Germinal center (tissue), 1 donor: ENCODE measurements around the gene FLAD1.
"Not testable (repeated sequence)": the region's sequence is repeated elsewhere in the genome, so short reads cannot be mapped to it uniquely, and the experiment has no call there.

Experiments
- DNase-seq: peaks from one replicate; pipeline ENCODE4 v3.0.0; 2012; ENCODE audit warnings: mixed read lengths, low spot score

FLAD1 gene

DNA sequence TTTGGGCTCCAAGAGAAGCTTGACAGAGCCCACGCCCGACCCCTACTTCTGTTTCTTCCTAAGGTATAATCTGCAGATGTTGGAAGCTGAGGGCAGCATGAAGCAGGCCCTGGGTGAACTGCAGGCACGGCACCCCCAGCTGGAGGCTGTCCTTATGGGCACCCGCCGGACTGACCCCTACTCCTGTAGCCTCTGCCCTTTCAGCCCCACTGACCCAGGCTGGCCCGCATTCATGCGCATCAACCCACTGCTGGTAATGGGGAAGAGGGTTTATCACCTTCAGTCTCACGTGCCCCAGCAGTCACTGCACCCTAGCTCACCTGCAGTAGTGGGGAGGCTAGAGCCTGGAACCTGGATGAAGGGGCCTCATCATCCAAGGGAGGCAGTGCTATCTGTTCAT lies 7.1 kb downstream of the FLAD1 start:
- DNase-seq = no peak

DNA sequence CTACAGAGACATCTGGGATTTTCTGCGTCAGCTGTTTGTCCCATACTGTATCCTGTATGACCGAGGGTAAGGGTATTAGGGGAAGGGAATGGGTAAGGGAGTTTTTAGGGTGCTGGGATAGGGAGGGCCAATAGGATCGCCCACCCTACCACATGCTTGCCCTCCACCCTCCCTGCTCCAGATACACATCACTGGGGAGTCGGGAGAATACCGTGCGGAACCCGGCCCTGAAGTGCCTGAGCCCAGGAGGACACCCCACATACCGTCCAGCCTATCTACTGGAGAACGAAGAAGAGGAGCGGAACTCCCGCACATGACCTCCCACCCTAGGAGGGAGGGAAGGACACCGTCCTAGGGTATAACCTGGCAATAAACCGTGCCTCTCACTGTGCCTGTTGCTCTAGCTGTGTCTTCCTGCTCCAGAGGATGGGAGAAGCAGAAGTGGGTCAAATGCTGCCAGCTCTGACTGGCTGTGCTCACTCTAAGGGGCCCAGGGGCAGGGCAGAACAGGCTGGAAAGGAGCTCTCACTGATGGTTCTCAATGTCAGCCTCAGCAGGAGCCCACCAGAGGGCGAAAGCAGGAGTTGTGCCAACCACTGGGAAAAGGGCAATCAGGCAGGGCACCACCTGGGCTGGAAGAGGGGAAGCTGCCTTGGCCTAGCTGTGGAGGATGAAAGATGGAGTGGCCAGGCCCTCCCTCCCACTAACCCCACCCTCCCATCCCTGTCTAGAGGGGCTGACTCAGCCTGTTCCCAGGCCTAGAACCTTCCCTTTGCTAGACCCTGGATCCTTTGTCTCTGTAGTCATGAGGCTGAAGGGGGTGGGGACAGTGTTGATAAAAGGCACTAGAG lies 9.8 kb downstream of the FLAD1 start:
- no peak for DNase-seq

DNA sequence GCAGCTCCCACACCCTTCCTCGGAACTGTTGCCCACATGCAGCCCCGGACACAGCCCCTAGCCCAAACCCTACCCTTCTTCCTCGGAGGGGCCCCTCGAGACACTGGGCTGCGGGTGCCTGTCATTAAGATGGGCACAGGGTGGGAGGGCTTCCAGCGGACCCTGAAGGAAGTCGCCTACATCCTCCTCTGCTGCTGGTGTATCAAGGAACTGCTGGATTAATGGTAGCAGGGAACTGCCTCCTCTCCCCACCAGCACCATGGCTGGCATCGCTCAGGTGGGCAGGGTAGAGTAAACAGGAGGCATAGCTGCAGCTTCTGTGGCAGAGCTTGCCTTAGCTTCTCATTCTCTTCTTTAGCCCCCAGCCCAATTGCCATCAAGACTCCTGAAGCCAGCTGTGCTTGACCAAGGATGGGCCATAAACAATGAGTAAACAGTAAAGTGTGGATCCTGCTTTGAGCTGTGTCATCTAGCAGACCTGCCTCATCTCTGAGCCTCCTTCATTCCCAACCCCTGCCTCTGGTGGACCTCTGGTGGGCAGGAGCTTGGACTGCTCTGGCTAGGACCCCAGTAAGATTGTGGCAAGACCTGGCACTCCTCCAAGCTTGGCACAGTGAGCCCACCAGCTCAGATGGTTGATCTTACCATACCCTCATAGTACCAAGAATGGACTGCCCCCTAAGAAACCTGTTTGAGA lies 10.6 kb downstream of the FLAD1 start, which contains the start of gene LENEP:
TSS of gene LENEP (plus strand) at position 15 of the 697 bp plus-strand sequence. CDS start at position 37, 22 bp downstream.
- DNase-seq = no peak

DNA sequence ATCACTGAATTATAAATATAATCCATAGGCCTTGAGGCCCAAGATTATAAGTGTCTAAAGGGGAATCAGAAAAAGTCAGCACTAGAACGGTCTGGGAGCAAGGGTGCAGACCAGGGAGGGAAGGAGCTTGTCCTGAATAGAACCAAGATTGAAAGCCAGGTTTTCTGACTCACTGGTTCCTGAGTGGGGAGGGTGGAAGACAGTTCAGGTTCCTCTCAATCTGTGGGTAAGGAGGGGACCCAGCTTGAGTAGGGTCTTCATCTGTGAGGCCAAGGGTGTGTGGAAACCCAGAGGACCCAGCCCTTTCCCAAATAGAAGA lies 11.1 kb downstream of the FLAD1 start:
- DNase-seq = no peak

DNA sequence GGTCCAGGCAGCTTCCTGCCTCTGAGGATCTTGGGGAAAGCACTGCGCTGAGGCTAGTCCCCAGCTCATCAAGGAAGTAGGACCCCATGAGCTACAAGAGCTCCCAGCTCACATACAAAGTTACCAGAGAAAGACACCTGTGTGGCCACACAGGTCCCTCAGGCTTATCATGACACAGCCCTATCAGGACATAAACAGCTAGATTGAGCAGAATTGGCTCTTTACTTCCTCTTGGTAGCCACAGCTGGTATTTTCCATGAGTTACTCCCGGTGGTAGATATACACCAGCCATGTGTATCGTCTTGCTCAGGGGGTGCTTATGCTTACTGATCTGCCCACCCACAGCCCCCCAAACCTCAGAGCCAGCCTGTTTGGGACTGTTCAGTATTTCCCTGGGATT lies 11.4 kb downstream of the FLAD1 start:
- no peak for DNase-seq

DNA sequence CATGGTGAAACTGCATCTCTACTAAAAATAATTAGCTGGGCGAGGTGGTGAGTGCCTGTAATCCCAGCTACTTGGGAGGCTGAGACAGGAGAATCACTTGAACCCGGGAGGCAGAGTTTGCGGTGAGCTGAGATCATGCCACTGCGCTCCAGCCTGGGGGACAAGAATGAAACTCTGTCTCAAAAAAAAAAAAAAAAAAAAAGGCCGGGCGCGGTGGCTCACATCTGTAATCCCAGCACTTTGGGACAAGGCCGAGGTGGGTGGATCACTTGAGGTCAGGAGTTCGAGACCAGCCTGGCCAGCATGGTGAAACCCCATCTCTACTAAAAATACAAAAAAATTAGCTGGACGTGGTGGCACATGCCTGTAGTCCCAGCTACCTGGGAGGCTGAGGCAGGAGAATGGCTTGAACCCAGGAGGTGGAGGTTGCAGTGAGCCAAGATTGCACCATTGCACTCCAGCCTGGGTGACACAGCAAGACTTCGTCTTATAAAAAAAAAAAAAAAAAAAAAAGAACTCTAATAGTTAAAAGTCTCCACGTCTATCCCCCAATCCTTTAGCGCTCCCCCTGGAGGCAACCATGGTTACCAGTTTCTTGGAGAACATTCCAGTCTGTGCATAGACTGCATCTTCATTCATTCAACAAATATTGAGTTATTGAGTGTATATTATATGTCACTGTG lies 12.3 kb downstream of the FLAD1 start:
- DNase-seq = not testable (repeated sequence)

DNA sequence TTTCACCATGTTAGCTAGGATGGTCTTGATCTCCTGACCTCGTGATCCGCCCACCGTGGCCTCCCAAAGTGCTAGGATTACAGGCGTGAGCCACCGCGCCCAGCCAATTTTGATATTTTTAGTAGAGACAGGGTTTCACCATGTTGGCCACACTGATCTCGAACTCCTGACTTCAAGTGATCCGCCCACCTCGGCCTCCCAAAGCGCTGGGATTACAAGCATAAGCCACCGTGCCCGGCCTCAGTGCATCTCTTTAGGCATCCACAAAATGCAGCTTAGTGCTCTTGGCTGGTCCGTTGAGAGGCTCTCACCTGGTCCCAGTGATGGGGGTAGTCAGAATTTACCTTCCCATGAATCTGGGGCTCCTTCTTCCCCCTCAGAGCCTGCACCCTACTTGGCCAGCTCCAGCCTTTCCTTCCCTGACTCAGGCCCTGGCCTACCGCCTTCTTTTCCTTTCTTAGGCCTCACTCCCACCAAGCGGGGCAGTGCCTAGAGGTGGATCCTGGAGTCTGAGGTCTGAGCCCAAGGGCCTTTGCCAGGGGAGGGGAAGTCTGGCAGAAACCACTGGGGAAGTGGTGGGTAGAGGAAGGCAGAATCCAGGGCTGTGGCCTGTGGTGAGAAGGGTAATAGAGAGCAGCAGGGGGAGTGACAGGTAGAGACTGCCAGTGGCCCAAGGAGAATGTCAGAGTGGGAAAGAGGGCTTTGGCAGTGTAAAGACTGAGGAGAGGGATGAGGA lies 14.0 kb downstream of the FLAD1 start:
- DNase-seq = no peak

DNA sequence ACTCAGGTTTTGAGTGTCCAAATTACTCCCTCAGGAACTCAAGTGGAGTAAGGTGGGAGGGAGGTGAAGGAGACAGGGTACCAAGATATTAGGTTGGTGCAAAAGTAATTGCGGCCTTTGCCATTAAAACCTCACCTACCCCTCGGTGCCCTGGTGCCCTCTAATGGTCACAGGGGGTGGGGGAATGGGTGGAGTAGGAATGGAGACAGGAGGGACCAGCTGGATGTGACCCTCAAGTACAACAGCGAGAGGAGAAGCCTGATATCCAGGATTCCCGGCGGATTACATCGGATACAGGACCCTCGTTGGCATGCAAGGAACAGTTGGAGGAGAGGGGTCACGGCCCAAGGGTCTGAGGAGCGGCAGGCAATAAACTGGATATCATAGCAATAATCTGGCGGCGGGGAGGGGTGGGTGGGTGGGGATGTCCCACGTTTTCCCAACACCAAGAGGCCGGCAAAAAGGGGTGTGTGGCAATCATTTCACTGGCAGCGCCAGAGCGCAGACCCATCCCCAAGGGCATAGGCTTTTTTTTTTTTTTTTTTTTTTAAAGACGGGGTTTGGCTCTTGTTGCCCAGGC lies 15.1 kb downstream of the FLAD1 start:
- no peak for DNase-seq

DNA sequence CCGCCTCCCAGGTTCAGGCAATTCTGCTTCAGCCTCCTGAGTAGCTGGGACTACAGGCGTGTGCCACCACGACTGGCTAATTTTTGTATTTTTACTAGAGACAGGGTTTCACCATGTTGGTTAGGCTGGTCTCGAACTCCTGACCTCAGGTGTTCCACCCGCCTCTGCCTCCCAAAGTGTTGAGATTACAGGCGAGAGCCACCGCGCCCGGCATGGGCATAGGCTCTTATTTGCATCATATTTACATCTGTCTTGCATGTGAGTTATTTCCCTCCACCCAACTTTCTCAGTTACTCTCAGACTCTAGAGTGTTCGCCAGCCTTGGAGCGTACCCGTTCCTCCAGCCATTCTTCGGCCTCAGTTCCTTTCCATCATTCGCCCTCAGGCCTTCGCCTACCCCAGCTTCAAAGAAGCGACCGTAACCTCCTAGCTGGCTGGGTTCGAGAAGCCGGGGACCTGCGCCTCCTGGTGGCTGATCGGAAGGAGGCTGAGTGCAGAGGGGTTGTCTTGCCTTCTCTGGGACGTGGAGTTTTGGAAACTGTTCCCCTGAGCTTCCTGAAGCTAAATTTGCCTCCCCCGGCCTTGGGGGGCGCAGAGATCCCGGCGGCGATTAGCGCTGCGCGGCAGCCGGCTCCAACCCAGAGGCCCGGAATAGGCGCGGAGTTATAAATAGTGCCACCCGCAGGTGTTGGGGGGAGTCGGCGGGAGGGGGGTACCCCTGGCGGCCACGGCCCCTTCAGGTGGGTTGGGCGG lies 15.8 kb downstream of the FLAD1 start:
- DNase-seq = peak; percentile 80

DNA sequence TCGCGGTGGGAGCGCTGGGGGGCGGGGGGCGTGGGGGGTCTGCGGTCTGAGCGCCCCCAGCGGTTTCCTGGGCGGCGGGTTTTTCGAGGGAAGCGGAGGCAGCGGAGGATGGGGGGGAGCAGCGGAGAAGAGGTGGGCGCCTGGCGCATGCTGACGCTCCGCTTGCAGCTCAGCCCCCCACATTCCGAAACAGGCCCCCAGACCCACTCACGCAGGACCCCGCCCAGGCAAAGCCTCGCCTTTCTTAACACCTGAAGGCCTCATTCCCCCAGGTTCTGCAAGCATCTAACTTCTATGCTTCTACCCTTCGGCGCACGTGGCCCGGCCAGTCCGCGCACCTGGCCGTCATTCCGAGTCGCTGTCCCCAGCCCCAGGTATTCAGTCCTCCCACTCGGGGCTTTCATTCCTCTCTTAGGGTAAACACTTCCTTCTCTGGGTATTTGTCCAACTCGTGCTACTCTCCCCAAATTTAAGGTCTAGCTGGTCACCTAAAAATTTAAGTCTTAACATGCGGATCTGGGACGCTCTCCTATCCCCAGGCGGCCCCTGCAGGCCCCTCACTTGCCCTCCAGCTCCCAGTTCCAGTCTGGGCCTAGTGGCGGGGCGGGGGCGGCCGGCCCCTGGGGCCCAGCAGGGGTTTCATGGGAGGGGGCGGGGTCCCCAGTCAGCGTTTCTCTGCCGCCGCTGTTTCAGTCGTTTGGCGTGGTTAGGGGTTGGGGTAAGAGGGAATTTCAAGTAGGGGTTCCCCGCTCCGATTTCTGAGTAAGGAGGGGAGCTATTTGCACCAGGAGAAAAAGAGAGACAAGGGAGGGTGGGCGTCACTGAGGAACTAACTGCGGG lies 16.6 kb downstream of the FLAD1 start:
- no peak for DNase-seq

DNA sequence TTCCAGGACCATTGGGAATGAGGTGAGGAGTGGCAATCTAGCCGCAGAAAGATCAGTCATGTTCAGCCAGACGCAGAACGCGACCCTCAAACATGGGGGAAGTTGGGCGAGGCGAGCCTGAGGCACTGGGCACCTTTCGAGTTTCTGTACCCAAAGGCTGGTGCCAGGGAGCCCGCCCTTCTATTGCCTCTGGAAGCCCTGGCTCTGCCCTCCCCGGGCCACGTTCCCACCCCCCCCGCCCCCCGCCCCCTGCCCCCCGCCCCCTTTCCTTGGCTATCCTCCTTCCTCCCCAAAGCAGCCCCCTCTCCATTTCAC lies 17.2 kb downstream of the FLAD1 start:
- no peak for DNase-seq

DNA sequence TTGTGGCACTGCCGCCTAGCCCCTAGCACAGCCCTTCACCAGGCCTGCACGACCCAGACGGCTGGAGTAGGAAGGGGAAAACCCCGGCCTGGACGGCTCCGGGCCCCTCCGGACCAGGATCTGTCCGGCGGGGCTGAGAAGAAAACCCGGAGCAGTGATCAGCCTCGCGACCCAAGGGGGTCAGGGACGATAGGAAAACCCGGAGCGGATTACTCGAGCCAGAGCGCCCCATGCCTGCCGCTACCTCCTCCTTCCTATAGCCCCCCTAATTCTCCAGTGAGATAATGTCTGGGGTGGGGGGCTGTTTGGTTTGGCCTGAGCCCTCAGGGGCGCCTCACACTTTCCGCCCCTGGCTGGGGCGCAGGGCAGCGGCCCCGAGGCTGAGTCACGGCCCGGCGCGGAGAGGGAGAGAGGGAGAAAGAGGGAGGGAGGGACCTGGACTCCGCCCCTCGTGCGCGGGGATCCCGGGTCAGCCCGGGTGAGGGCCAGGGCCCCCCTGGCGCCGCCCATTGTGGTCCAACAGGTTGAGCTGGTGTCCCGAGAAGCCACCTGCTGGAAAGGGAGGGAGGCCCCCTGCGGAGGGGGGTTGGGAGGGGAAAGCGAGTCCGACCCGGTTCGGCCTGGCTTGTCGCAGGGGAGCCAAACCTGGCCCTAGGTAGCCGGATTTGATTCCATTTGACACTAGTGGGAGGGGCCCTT lies 17.7 kb downstream of the FLAD1 start:
- peak; percentile 88 for DNase-seq

DNA sequence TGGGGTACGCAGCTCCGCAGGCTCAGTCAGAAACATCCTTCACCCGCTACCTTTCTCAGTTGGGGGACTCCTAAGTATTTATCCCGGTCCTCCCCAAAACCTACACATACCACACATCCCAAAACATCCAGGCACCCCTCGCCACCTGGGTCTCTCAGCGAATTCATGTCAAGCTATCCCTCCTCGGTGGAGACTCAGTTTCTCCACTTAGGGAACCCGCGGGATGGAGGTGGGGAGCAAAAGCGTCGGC lies 18.2 kb downstream of the FLAD1 start:
- no peak for DNase-seq

DNA sequence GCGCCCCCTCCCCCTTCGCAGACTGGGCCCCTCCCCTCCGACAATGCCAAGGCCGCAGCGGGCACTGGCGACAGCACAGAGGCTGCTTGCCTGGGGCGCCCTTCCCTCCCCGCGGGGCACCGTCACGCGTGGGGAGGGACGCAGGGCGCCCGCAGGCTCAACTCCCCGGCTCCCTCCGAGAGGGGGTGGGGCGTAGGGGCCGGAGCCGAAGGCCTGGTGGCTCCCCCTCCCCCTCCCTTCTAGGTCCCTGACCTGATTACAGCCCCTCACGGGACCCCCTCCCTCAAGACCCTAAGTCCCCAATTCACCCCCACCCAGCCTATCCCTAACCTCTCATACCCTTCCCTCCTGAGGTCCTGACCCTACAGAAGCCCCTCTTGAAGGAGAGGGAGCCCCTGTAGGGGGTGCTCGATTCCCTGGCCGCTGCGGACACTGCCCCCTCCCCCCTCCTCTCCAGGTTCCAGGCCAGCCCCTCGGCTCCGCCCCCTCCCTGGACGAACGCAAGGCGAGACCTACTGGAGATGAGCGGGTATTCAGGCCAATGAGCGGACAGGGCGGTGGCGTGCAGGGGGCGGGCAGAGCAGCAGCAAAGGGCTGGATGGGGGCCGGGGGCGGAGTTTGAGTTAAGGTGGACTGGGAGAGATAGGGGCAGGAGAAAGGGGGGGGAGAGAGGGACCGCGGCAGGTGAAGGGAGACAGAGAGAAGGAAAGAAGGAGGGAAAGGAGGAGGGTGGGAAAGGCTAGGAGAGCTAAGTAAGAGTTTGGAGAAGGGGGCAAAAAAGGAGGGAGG lies 18.7 kb downstream of the FLAD1 start:
- DNase-seq = peak; percentile 98

DNA sequence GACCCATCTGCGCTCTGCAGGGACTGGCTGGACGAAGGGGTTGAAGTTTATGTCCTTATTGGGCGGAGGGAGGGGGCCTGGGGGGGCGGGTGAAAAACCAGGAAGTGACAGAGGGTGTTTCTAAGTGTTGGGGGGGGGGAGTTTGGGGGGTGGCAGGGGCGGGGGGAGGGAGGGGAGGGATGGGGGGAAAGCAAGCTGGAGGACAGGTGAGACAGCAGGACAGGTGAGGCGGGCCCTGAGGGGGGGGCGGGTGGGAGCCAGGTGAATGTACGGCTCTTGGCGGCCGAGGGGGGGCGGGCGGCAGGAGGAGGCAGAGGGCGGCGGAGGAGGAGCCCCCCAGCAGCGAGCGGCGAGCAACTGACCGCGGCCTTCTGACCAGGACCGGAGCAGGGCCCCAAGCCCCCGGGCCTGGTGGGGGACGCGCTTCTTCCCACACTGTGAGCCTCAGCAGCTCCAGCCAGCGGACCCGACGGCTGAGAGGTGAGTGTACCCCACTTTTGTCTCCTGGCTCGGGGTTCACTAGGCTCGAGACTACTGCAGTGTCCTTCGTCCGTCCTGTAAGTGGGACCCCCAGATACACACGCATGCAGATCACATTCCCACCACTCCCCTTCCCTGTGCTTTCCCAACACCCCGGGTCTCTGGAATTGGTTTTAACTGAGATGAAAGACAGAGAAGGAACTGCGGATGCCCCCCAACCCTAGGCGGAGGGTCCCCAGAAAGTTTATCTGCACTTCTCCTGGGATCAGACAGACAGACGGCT lies 19.5 kb downstream of the FLAD1 start, which contains the start of gene ZBTB7B:
TSS of gene ZBTB7B (plus strand) at position 339 of the 763 bp plus-strand sequence. CDS start 11,859 bp downstream, outside the sequence.
- peak; percentile 52 for DNase-seq

DNA sequence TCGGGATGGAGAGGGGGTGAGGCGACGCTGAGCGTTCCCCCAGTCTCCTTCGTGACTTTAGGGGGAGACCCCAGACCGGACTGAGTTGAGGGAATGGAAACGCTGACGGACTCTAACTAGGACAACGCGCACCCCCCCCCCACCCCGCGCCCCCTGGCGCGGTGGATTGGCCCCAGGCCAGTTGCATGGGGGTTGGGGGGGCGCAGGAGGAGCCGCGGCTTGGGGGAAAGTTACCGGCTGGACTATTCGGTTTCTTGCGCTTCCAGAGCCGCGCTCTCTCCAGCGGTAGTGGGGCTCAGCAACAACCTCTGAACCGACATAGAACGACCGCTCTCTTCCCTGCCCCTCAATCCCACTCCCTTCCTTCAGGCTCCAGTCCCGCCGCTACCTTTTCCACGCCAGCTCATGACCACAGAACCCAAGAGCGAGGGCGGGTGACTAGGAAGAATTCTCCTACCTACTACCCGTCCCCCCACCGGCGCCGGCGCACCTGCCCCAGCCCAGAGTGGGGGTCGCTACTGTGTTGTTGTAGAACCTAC lies 20.2 kb downstream of the FLAD1 start:
- DNase-seq = no peak

DNA sequence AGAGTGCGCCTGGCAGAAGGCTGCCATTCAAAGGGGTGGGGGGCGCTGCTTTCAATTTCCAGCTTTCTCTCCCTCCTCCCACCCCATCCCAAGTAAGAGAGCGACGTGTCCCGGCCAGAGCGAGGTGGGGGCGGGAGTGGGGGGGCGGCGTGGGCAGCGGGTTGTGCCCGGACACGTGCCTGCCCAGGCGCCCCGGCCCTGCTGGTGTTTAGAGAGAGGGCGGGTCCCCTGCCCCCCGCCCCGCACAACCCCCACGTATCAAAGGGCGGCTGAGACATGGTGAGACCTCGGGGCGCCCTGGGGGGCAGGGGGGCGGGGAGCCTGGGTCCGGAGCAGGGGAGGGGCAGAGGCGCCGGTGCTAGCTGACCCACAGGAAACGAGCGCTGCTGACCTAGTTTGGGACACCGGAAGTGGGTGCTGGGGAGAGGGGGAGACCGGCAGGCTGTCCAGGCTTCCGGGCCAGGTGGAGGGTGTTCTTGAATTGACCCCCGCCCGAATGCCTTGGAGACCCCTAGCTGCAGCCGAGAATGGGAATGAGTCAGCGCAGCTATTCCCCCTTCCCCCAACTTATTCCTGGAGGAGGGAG lies 20.7 kb downstream of the FLAD1 start:
- DNase-seq = no peak
